H1 (cell line): Measurements from ENCODE around the gene CAMK2D. TPM values are rescaled to one million over a fixed set of nuclear protein-coding genes. Genes with fewer than 3 reads are reported as not detected.

Experiments
- CTCF ChIA-PET: fragments of 300-600 bp; sonication (Branson Sonifier 250); formaldehyde crosslinking; loops from one replicate; lab custom pipeline; 2021; ENCODE audit not compliant: partially characterized antibody; lab: Charles Lee
- POLR2A ChIA-PET: fragments of 300-600 bp; sonication (Branson Sonifier 250); formaldehyde crosslinking; loops from one replicate; lab custom pipeline; 2021; ENCODE audit warnings: inconsistent platforms; ENCODE audit not compliant: partially characterized antibody; lab: Charles Lee
- DNase-seq, 2 experiments: peaks; one replicate each; pipeline versions ENCODE4 v3.0.0 to v3.0.0-alpha.2; 2010 to 2022; ENCODE audit warnings: low spot score in 2 of 2, low read depth in 1 of 2, mixed read lengths in 1 of 2
- FAIRE-seq: peaks from 2 replicates; lab custom pipeline; 2011; peaks lifted over from hg19 to GRCh38; lab: Jason Lieb, UNC
- H2AFZ ChIP-seq: 2 replicates; pipeline ENCODE4 v1.8.1; 2012; ENCODE audit warnings: low read length, inconsistent platforms
- H2AK5ac ChIP-seq: 2 replicates; pipeline ENCODE4 v1.6.1; 2013; ENCODE audit warnings: low read depth, low read length
- H2BK120ac ChIP-seq: replicated peaks from 2 replicates; pipeline ENCODE3; 2013; ENCODE audit warnings: low read depth, low read length, inconsistent platforms
- H2BK12ac ChIP-seq: 2 replicates; pipeline ENCODE4 v1.6.1; 2013; ENCODE audit warnings: low read depth, low read length
- H2BK15ac ChIP-seq: 2 replicates; pipeline ENCODE4 v1.6.1; 2013; ENCODE audit warnings: low read length
- H2BK20ac ChIP-seq: 2 replicates; pipeline ENCODE4 v1.6.1; 2013; ENCODE audit warnings: low read length
- H2BK5ac ChIP-seq: 2 replicates; pipeline ENCODE4 v1.6.1; 2013; ENCODE audit warnings: low read depth, low read length
- H3K14ac ChIP-seq: 2 replicates; pipeline ENCODE4 v1.6.1; 2013; ENCODE audit warnings: inconsistent platforms; ENCODE audit not compliant: insufficient read length
- H3K18ac ChIP-seq: 2 replicates; pipeline ENCODE4 v1.6.1; 2013; ENCODE audit warnings: low read length; ENCODE audit errors: extremely low read depth
- H3K23ac ChIP-seq: 2 replicates; pipeline ENCODE4 v1.6.1; 2013; ENCODE audit warnings: inconsistent platforms; ENCODE audit not compliant: insufficient read length
- H3K23me2 ChIP-seq: 2 replicates; pipeline ENCODE4 v1.6.1; 2013; ENCODE audit warnings: low read depth, low read length
- H3K27ac ChIP-seq: 2 replicates; pipeline ENCODE4 v1.6.1; 2011; ENCODE audit warnings: low read depth, low read length, inconsistent platforms
- H3K27me3 ChIP-seq, 4 experiments: replicated peaks in 1 of 4; 1 replicate in 1 of 4; 2 replicates in 3 of 4; pipeline versions ENCODE4 v1.6.1 to v1.8.1; 2011 to 2013; ENCODE audit warnings: low read length in 3 of 4, mild to moderate bottlenecking in 3 of 4, inconsistent platforms in 2 of 4, mixed read lengths in 2 of 4, moderate library complexity in 1 of 4; ENCODE audit not compliant: control insufficient read depth in 3 of 4, insufficient read depth in 3 of 4; ENCODE audit errors: extremely low read depth in 1 of 4
- H3K36me3 ChIP-seq, 4 experiments: 2 replicates each; pipeline versions ENCODE4 v1.6.1 to v1.8.1; 2011 to 2013; ENCODE audit warnings: mild to moderate bottlenecking in 4 of 4, low read length in 3 of 4, moderate library complexity in 2 of 4, control low read depth in 1 of 4, inconsistent platforms in 1 of 4; ENCODE audit not compliant: insufficient read depth in 4 of 4, control insufficient read depth in 2 of 4
- H3K4ac ChIP-seq: replicated peaks from 2 replicates; pipeline ENCODE3; 2013; ENCODE audit warnings: low read length, low read depth, mixed read lengths, inconsistent platforms; ENCODE audit not compliant: insufficient read length
- H3K4me1 ChIP-seq, 4 experiments: replicated peaks in 1 of 4; 1 replicate in 1 of 4; 2 replicates in 3 of 4; pipeline versions ENCODE4 v1.6.1 to v1.8.1; 2011 to 2013; ENCODE audit warnings: low read length in 3 of 4, inconsistent platforms in 2 of 4, mixed read lengths in 1 of 4; ENCODE audit not compliant: insufficient read depth in 4 of 4, control insufficient read depth in 3 of 4
- H3K4me2 ChIP-seq, 2 experiments: 2 replicates each; pipeline versions ENCODE4 v1.6.1 to v1.8.1; 2011 to 2013; ENCODE audit warnings: low read depth in 2 of 2, low read length in 2 of 2, control low read depth in 1 of 2, inconsistent platforms in 1 of 2, mild to moderate bottlenecking in 1 of 2; ENCODE audit not compliant: insufficient read depth in 1 of 2
- H3K4me3 ChIP-seq, 4 experiments: fragments of 200-600, 300-600 bp in 1 of 4; sonication (generic), shearing (Covaris generic), sonication (Bioruptor Twin) in 1 of 4; 2 replicates each; pipeline versions ENCODE4 v1.5.1 to v1.8.1; 2011 to 2016; ENCODE audit warnings: low read length in 4 of 4, low read depth in 3 of 4, control low read depth in 2 of 4, inconsistent platforms in 2 of 4, mild to moderate bottlenecking in 2 of 4, mixed read lengths in 1 of 4, moderate library complexity in 1 of 4; ENCODE audit not compliant: insufficient read depth in 2 of 4; ENCODE audit errors: extremely low read depth in 1 of 4
- H3K56ac ChIP-seq: replicated peaks from 2 replicates; pipeline ENCODE3; 2013; ENCODE audit warnings: low read depth, mild to moderate bottlenecking, mixed read lengths, low read length, inconsistent platforms; ENCODE audit not compliant: insufficient read length
- H3K79me1 ChIP-seq: 2 replicates; pipeline ENCODE4 v1.6.1; 2013; ENCODE audit warnings: low read depth, low read length, control low read depth
- H3K79me2 ChIP-seq, 2 experiments: 2 replicates each; pipeline versions ENCODE4 v1.6.1 to v1.8.1; 2012 to 2013; ENCODE audit warnings: low read length in 2 of 2, mild to moderate bottlenecking in 2 of 2, inconsistent platforms in 1 of 2; ENCODE audit not compliant: insufficient read depth in 2 of 2, control insufficient read depth in 1 of 2
- H3K9ac ChIP-seq, 4 experiments: replicated peaks in 1 of 4; 1 replicate in 1 of 4; 2 replicates in 3 of 4; pipeline versions ENCODE4 v1.6.1 to v1.8.1; 2011 to 2013; ENCODE audit warnings: low read depth in 3 of 4, low read length in 3 of 4, control low read depth in 2 of 4, mild to moderate bottlenecking in 2 of 4, moderate library complexity in 2 of 4, inconsistent platforms in 1 of 4; ENCODE audit errors: extremely low read depth in 1 of 4
- H3K9me3 ChIP-seq, 2 experiments: 2 replicates each; pipeline versions ENCODE4 v1.6.1 to v1.8.1; 2012 to 2013; ENCODE audit warnings: mild to moderate bottlenecking in 2 of 2, moderate library complexity in 2 of 2, control low read depth in 1 of 2, inconsistent platforms in 1 of 2, low read depth in 1 of 2, low read length in 1 of 2, mixed read lengths in 1 of 2; ENCODE audit not compliant: insufficient read depth in 2 of 2
- H4K20me1 ChIP-seq, 2 experiments: replicated peaks in 1 of 2; 2 replicates each; pipeline versions ENCODE3 to v1.8.1; 2011 to 2013; ENCODE audit warnings: inconsistent platforms in 2 of 2, low read length in 2 of 2, mild to moderate bottlenecking in 1 of 2; ENCODE audit not compliant: insufficient read depth in 2 of 2, control insufficient read depth in 1 of 2
- H4K5ac ChIP-seq: 2 replicates; pipeline ENCODE4 v1.6.1; 2013; ENCODE audit warnings: low read length, low read depth, mixed read lengths, inconsistent platforms; ENCODE audit not compliant: insufficient read length
- H4K8ac ChIP-seq: 2 replicates; pipeline ENCODE4 v1.8.0; 2013; ENCODE audit warnings: mild to moderate bottlenecking, moderate library complexity, low read length, inconsistent platforms; ENCODE audit not compliant: insufficient read depth; ENCODE audit errors: extremely low read depth
- H4K91ac ChIP-seq: replicated peaks from 2 replicates; pipeline ENCODE3; 2013; ENCODE audit warnings: low read length, mixed read lengths, inconsistent platforms; ENCODE audit not compliant: insufficient read length
- CHD1 ChIP-seq: IDR thresholded peaks from 2 replicates; pipeline ENCODE4 v1.6.1; 2012; ENCODE audit warnings: low read depth, low read length, improper control_type of control experiment
- CHD2 ChIP-seq: IDR thresholded peaks from 2 replicates; pipeline ENCODE4 v1.6.1; 2012; ENCODE audit warnings: low read length, improper control_type of control experiment
- KDM1A ChIP-seq: fragments of 200-600, 300-600 bp; sonication (generic); IDR thresholded peaks from 2 replicates; pipeline ENCODE4 v1.7.1; 2016; ENCODE audit warnings: mild to moderate bottlenecking, low read length, borderline replicate concordance
- KDM5A ChIP-seq: fragments of 200-600 bp; IDR thresholded peaks from 2 replicates; pipeline ENCODE4 v1.7.1; 2012; ENCODE audit warnings: mild to moderate bottlenecking, low read length, inconsistent platforms, mixed read lengths
- MAFK ChIP-seq: IDR thresholded peaks from 2 replicates; pipeline ENCODE4 v1.6.1; 2012; ENCODE audit warnings: low read depth, mild to moderate bottlenecking, improper control_type of control experiment, low read length
- PHF8 ChIP-seq: fragments of 200-600 bp; sonication (generic); conservative IDR thresholded peaks from 2 replicates; pipeline ENCODE4 v1.7.1; 2012; ENCODE audit warnings: low read depth, mild to moderate bottlenecking, inconsistent platforms, low read length, moderate library complexity
- POLR2AphosphoS5 ChIP-seq: IDR thresholded peaks from 2 replicates; pipeline ENCODE4 v1.6.1; 2011; ENCODE audit warnings: low read depth, low read length
- RAD21 ChIP-seq, 2 experiments: IDR thresholded peaks in 1 of 2; conservative IDR thresholded peaks in 1 of 2; 2 replicates each; pipeline ENCODE4 v1.6.1; 2011; ENCODE audit warnings: low read depth in 2 of 2, low read length in 2 of 2, improper control_type of control experiment in 1 of 2, inconsistent platforms in 1 of 2, mild to moderate bottlenecking in 1 of 2, moderate library complexity in 1 of 2
- RFX5 ChIP-seq: IDR thresholded peaks from 2 replicates; pipeline ENCODE4 v1.6.1; 2011; ENCODE audit warnings: low read depth, low read length, improper control_type of control experiment, borderline replicate concordance
- TCF12 ChIP-seq: IDR thresholded peaks from 2 replicates; pipeline ENCODE4 v1.6.1; 2011; ENCODE audit warnings: low read depth, mild to moderate bottlenecking, low read length
- TEAD4 ChIP-seq: IDR thresholded peaks from 2 replicates; pipeline ENCODE4 v1.6.1; 2012; ENCODE audit warnings: low read depth, low read length, inconsistent platforms, mixed read lengths
- WGBS, 2 experiments: shearing (Covaris generic) in 1 of 2; methylation state at CpG; one replicate each; pipeline versions ENCODE4 v1.1.6 to v1.1.7; 2013 to 2015; ENCODE audit warnings: low lambda C conversion rate in 2 of 2, mixed read lengths in 2 of 2, inconsistent platforms in 1 of 2, low coverage in 1 of 2, missing lambda C conversion rate in 1 of 2; ENCODE audit not compliant: insufficient replicate concordance in 2 of 2, insufficient coverage in 1 of 2, insufficient read length in 1 of 2; ENCODE audit errors: extremely low coverage in 1 of 2, missing lambda C conversion rate in 1 of 2; 5-methylcytosine and 5-hydroxymethylcytosine counted together
- polyA plus RNA-seq, 7 experiments: library from polyadenylated mRNA; depleted of rRNA in 3 of 7; stranded (reverse) in 5 of 7; unstranded in 2 of 7; fragments of >200 nt in 5 of 7; fragments of 200-250 nt in 2 of 7; gene quantifications; 1 replicate in 5 of 7; 2 replicates in 1 of 7; 4 replicates in 1 of 7; pipeline versions ENCODE4 v1.2.1 to v1.2.3, GENCODE V29; 2011 to 2013; ENCODE audit warnings: missing spikeins in 2 of 7, mixed read lengths in 2 of 7
- total RNA-seq: library from RNA; stranded (reverse); fragmentation: NEBNext Ultra II Directional; extraction: Animal tissue kit (Norgen Biotek cat#: 25700); gene quantifications from 2 replicates; pipeline ENCODE4 v1.2.1, GENCODE V29; 2021

CAMK2D gene
- total and polyA plus RNA-seq, 2 of the 8 experiments (the other 6 are each of a cell fraction or from before 2014, with no cell fraction given): 3.2 to 7.0 TPM

DNA sequence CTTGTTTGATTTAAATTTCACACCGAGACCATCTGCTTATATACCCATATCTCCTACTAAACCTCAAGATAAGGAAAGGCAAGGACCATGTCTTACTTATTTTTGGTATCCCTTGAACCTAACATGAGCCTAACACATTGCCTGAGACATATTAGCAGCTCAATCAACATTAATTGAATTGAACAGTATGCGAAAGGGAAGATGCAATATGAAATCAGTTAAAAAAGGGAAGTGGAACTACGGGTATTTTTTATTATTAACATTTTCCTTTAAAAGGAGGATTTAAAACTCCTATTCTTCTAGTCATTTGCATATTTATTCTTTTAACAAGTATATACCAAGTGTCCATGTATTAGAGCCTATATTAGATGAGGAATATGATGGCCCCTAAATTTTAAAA lies 197.0 kb downstream of the CAMK2D start:
- Histone ChIP-seq H3K23me2 (no peaks in the 10 kb centered on the region), H3K4ac (no peak overlapping the region), H3K27me3 (no peaks in the 10 kb centered on the region), H3K23ac (no peak overlapping the region), H3K4me1 (peaks cover 0 to 6% (median 0%) of the 10 kb centered on the region in 4 experiments; a peak in 2 of 7 replicates), H2BK5ac (no peak overlapping the region), H3K4me2 (no peak overlapping the region), H2BK15ac (no peak overlapping the region), H2BK12ac (no peak overlapping the region), H2BK20ac (no peak overlapping the region), H3K9ac (no peak overlapping the region), H3K9me3 (no peaks in the 10 kb centered on the region), H2AK5ac (no peak overlapping the region), H3K36me3 (no peaks in the 10 kb centered on the region), H3K4me3 (no peak overlapping the region), H4K8ac (no peak overlapping the region), H4K91ac (no peak overlapping the region), H2AFZ (no peak overlapping the region), H3K56ac (no peak overlapping the region), H3K18ac (no peak overlapping the region), H3K14ac (no peak overlapping the region), H4K5ac (no peak overlapping the region), H4K20me1 (no peaks in the 10 kb centered on the region), H3K27ac (no peak overlapping the region), H2BK120ac (no peak overlapping the region), H3K79me1 (no peaks in the 10 kb centered on the region), H3K79me2 (no peaks in the 10 kb centered on the region)
- DNase-seq (no peak), FAIRE-seq (no peak)
- ChIA-PET POLR2A (no interaction called here), CTCF (interaction anchor here (1.2 kb wide), 2 partner anchors 17 to 506 kb away, joined by 4 to 7 read pairs; no protein-coding TSS in a partner anchor)
- WGBS, 2 experiments: 91% methylated on average over 3 of the region's 3 CpGs; no CpG with 5 or more reads in 1 of the 2 experiments
- TF ChIP-seq TCF12 (no peak), TEAD4 (no peak), PHF8 (no peak), RFX5 (no peak), POLR2AphosphoS5 (no peak), CHD2 (no peak), KDM1A (no peak), MAFK (no peak), RAD21 (IDR thresholded peaks at IDR 0.05 in 1 of 2, conservative IDR thresholded peaks at IDR 0.05 in 1 of 2; ENCODE audit: low read depth in 2 of 2, low read length in 2 of 2) (no peak), CHD1 (no peak), KDM5A (no peak)
